DMS153 treated with DMSO at 0.1 percent for 48 hours (cell line): ENCODE results near the gene ERFE.

ENCODE experiments used
- DNase-seq: peaks from one replicate; lab custom pipeline; 2025; ENCODE audit not compliant: unreplicated experiment; lab: John Stamatoyannopoulos, UW

Gene ERFE

GRCh38 chr2:238138331-238139195 lies 20.2 kb upstream of the ERFE start, which contains the start of gene KLHL30:
Gene KLHL30, plus strand, starts transcription at chr2:238138668. Its CDS starts 2,087 bp downstream, at chr2:238140755.
- DNase-seq, result no peak

GRCh38 chr2:238139196-238140039 lies 19.4 kb upstream of the ERFE start:
- DNase-seq, result no peak

GRCh38 chr2:238140040-238140439 lies 18.7 kb upstream of the ERFE start:
- DNase-seq, result no peak

- DNase-seq, result no peak
Measured at GRCh38 chr2:238140721-238141540, 17.8 kb upstream of the ERFE start.

GRCh38 chr2:238141541-238142318 lies 17.0 kb upstream of the ERFE start:
- DNase-seq, result peak; percentile 53

GRCh38 chr2:238142382-238143205 lies 16.2 kb upstream of the ERFE start:
- DNase-seq, result no peak

GRCh38 chr2:238143239-238143951 lies 15.4 kb upstream of the ERFE start:
- no peak for DNase-seq

GRCh38 chr2:238144262-238144661 lies 14.5 kb upstream of the ERFE start:
- no peak for DNase-seq

- no peak for DNase-seq
Measured at GRCh38 chr2:238145046-238145445, 13.7 kb upstream of the ERFE start.

- DNase-seq, result no peak
Measured at GRCh38 chr2:238145851-238146250, 12.9 kb upstream of the ERFE start.

- DNase-seq, result no peak
Measured at GRCh38 chr2:238146884-238147544, 11.8 kb upstream of the ERFE start.

GRCh38 chr2:238148981-238149380 lies 9.8 kb upstream of the ERFE start:
- DNase-seq, result no peak

GRCh38 chr2:238149841-238150572 lies 8.8 kb upstream of the ERFE start:
- no peak for DNase-seq

- DNase-seq, result no peak
Measured at GRCh38 chr2:238150686-238151085, 8.1 kb upstream of the ERFE start.

GRCh38 chr2:238151205-238151604 lies 7.6 kb upstream of the ERFE start:
- no peak for DNase-seq

- DNase-seq, result no peak
Measured at GRCh38 chr2:238151628-238152235, 7.0 kb upstream of the ERFE start.
